Body of pancreas (tissue), 4 donors: ENCODE results near the gene UTF1.

Source experiments
- POLR2A ChIP-seq, 3 donors: fragments of 450-650 bp; IDR thresholded peaks; one replicate each; pipeline ENCODE4 v1.6.1; 2016; ENCODE audit warnings: antibody characterized with exemption in 3 of 3, mild to moderate bottlenecking in 2 of 3
- TF ChIP-seq, protein P1 (sequence below), 7 experiments: fragments of 450-650 bp in 4 of 7; fragments of 200-600 bp in 3 of 7; sonication (generic) in 3 of 7; IDR thresholded peaks; one replicate each; pipeline ENCODE4 v1.5.1; 2016 to 2019; ENCODE audit warnings: antibody characterized with exemption in 7 of 7

DNA sequence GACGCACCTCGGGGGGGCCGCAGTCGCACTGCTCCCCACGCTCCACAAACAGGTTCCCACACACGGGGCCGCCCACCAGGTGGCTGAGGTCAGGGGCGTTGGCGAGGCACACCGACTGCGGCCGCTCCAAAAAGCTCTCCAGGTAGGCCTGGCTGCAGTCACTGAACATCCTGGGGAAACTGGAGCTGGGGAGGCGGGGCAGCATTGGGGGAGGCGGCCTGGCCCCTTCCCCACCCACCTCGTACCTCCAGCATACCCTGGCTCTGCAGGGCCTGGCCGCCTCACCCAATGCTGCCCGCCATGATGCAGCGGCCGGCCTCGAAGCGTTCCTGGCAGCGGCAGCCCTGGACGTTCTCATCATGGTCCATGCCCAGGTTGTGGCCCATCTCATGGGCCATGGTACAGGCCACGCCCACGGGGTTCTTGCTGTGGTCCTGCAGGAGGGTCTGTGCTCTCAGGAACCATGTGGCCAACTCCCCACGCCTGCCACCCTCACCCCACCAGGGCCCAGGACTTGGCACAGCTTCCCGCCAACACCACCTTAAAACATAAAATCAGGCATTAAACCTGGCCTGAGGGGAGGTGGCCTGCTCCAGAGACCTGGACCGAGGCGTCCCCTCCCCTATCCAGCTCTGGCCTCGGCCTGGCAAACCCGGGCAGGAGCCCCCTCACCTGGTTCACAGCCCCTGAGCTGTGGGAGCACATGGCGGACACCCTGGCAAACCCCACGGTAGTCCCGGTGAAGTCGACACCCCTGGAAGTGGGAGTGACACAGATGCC, 41.7 kb downstream of the UTF1 start:
- TF ChIP-seq, protein P1, sequence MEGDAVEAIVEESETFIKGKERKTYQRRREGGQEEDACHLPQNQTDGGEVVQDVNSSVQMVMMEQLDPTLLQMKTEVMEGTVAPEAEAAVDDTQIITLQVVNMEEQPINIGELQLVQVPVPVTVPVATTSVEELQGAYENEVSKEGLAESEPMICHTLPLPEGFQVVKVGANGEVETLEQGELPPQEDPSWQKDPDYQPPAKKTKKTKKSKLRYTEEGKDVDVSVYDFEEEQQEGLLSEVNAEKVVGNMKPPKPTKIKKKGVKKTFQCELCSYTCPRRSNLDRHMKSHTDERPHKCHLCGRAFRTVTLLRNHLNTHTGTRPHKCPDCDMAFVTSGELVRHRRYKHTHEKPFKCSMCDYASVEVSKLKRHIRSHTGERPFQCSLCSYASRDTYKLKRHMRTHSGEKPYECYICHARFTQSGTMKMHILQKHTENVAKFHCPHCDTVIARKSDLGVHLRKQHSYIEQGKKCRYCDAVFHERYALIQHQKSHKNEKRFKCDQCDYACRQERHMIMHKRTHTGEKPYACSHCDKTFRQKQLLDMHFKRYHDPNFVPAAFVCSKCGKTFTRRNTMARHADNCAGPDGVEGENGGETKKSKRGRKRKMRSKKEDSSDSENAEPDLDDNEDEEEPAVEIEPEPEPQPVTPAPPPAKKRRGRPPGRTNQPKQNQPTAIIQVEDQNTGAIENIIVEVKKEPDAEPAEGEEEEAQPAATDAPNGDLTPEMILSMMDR (IDR thresholded peaks at IDR 0.05) = no peak
- no peak for TF ChIP-seq POLR2A (IDR thresholded peaks at IDR 0.05)
